Measurements from ENCODE around the gene SCRG1.
A peak's percentile ranks its signal among the peaks of the same experiment; 100 is the strongest.

Gene SCRG1

GRCh38 chr4:173362666-173363065 lies 36.2 kb downstream of the SCRG1 start:
- DNase-seq (ENCODE audit: low read depth) = no peak

DNA sequence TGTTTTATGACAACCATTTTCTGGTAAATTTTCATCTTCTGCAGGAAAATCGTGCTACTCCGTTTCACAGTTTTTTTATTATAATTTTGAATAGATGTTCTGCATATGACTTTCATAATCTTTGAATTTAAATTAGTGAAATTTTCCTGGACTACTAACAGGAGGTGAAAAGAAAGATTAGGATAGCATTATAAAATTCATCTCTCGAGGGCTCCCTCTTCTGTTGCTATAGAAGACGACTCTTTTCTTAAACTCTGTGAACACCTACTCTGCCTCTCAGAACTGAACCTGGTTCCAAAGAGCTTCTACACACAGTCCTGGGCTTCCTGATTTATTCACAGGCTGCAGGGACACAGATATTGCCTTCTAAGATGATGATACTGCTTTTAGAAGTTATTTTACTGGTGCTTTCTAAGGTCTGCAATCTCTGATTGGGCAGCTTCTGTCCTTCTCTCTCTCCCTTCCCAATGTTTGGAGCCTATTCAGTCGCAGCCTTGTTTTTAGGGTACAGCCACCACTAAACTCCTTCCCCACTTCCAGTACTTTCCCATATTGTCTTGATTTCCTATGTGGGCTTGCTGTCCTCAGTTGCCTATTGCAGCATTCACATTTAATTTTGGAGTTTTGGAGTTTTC lies 38.2 kb downstream of the SCRG1 start:
- DNase-seq (ENCODE audit: low read depth) = no peak

DNA sequence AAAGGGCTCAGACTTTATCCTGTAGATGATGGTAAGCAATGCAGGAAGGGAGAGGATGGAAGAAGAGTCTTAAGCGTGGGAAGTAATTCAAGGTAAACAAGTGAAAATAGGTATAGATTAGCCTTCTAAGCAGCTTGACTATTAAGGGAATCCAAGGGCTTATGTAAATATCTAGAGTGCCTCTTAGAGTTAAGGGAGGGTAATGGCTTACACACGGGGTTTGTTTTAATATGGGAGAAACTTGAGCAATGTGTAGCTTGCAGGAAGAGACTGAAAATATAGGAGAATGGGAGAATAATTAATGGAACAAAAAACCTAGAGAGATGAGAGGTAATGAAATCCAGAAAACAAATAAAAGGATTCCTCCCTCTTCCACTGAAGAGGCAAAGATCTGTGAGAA lies 41.0 kb downstream of the SCRG1 start:
- DNase-seq (ENCODE audit: low read depth) = no peak

DNA sequence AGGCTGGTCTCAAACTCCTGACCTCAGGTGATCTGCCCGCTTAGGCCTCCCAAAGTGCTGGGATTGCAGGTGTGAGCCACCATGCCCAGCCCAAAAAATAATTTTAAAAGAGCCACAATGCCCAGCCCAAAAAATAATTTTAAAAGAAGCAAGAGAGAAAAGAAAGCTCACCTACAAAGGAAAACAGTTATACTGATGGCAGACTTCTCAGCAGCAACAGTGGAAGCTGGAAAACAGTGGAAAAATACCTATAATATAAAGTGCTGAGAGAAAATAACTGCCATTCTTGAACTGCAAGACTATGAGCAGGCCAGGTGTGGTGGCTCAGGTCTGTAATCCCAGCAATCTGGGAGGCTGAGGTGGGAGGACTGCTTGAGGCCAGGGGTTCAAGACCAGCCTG lies 51.4 kb downstream of the SCRG1 start:
- DNase-seq (ENCODE audit: low read depth) = no peak

- DNase-seq (ENCODE audit: low read depth) = peak; percentile 66
Measured at GRCh38 chr4:173346074-173346473, 52.8 kb downstream of the SCRG1 start.

DNA sequence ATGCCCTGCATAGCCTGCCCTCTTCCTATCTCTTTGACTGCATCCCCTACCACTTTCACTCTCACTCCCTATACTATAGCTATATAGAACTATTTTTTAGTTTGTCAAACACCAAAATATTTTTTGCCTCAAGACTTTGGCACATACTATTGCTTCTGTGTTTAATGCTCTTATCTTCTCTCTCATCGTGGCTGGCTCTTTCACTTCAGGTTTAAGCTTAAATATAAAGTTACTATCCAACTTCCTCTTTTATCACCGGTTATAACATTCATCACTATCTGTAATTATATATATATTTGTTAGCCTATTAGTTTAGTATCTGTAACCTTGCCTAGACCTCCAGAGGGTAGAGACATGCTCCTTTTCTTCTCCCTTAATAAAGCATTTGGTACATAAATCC lies 53.3 kb downstream of the SCRG1 start:
- no peak for DNase-seq (ENCODE audit: low read depth)

DNA sequence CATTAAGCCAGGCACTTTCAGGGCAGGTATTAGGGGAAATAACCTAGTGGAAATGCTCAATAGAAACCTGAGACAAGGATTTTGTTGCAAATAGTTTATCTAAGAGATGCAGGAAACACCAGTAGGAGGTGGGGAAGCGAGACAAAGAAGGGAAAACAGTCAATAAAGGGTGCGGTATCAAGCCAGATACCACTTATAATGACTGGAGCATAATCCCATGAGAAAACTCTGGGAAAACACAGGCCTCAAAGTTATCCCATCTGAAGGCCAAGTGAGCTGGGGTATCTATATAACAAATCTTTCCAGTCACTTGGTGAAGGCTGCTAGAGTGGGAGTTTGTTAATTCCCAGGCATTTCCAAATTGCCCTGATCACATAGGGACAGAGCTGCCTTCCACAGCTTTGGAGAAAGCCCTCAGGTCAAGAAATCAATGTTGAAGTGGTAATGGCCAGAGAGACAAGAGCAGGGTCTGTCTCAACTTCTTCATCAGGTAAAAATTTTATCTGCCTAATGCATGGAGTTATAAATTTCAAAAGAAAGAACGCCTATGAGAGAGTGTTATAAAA lies 55.0 kb downstream of the SCRG1 start:
- no peak for DNase-seq (ENCODE audit: low read depth)

DNA sequence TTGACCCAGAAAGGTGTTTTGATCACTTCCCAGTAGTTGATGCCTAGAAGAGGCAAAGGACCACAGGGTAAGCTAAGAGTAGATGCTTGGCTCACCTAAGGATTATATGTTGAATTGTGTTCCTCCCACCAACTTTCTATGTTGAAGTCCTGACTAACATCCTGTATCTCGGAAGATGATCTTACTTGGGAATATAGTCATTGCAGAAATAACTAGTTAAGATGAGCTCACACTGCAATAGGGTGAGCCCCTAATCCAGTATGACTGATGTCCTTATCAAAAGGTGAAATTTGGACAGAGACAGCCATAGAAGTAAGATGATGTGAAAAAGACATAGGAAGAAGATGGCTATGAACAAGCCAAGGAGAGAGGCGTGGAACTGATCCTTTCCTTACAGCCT lies 61.5 kb downstream of the SCRG1 start:
- no peak for DNase-seq (ENCODE audit: low read depth)

DNA sequence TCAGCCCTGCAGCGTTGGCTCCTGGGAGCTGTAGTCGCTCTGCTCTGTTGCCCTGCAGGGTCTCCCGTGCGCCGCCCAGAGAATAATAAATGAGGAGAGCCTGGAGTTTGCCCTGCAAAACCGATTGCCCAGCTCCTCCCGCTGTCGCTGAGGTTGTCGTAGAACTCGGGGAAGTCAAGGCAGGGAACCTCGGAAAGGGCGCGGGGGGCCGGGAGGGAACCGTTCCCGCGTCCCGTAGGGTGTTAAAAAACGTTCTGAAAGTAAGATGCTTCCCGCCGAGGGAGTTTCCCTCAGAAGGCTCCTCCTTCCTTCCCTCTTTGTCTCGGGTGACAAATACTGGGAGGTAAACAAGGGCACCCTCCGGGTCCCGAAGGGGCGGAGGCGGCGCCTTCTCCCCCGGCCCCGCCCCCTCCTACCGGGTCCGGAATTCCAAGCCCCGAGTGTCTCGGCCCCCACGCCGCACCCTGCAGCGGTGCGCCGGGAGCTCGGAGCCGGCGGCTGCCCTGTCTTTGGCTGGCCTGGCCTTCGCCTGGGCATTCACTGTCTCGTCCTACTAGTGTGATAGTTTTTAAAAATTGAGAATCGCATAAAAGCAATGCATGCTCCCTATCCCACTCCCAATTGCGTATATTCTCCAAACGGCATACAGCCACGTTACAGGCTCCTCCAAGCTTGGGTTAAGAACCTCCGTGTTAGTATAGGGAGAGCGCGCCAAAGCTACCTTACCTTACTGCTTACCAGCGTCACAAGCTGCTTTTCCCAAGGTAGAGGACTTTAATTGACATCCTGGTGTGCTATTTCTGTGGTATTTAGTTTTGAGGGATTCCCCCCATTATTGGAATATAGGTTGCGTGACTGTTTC lies 63.8 kb downstream of the SCRG1 start:
- peak; percentile 44 for DNase-seq (ENCODE audit: low read depth)
